GM12873 (cell line): ENCODE measurements around the gene ZNF366.

ENCODE experiments used
- CTCF ChIP-seq: IDR thresholded peaks from 2 replicates; pipeline ENCODE4 v1.5.1; 2012; ENCODE audit warnings: low read depth, mild to moderate bottlenecking, moderate library complexity, low read length, control low read depth; ENCODE audit not compliant: insufficient read depth; ENCODE audit errors: missing control alignments

Gene ZNF366

GRCh38 chr5:72543365-72543764, 36.2 kb upstream of the ZNF366 start:
- TF ChIP-seq CTCF: no peak

GRCh38 chr5:72542695-72543094, 35.5 kb upstream of the ZNF366 start:
- TF ChIP-seq CTCF: no peak

- no peak for TF ChIP-seq CTCF
These were observed 34.5 kb upstream of the ZNF366 start for GRCh38 chr5:72541501-72542225.

GRCh38 chr5:72540759-72541438, 33.7 kb upstream of the ZNF366 start:
- TF ChIP-seq CTCF: no peak

- TF ChIP-seq CTCF: no peak
These were observed 32.5 kb upstream of the ZNF366 start for GRCh38 chr5:72539726-72540125.

- no peak for TF ChIP-seq CTCF
These were observed 31.8 kb upstream of the ZNF366 start for GRCh38 chr5:72539038-72539437.

GRCh38 chr5:72537166-72537565, 30.0 kb upstream of the ZNF366 start:
- TF ChIP-seq CTCF: no peak
